CD8-positive, alpha-beta memory T cell (primary cell): Measurements from ENCODE around the gene MED26. TPM values are rescaled to one million over a fixed set of nuclear protein-coding genes. Genes with fewer than 3 reads are reported as not detected.

Experiments used
- CTCF ChIA-PET: fragments of 350-600 bp; sonication (Branson Sonifier 250); formaldehyde crosslinking; loops from one replicate; lab custom pipeline; 2021; ENCODE audit warnings: antibody characterized with exemption; lab: Charles Lee
- POLR2A ChIA-PET: fragments of 350-600 bp; sonication (Branson Sonifier 250); formaldehyde crosslinking; loops from one replicate; lab custom pipeline; 2021; ENCODE audit warnings: antibody characterized with exemption; lab: Charles Lee
- DNase-seq, 5 donors: peaks; one replicate each; pipeline versions ENCODE4 v3.0.0 to v3.0.0-alpha.2; 2020 to 2022; ENCODE audit warnings: mixed read lengths in 1 of 5
- H3K27ac ChIP-seq: one replicate; pipeline ENCODE4 v1.7.0; 2013; ENCODE audit warnings: low read depth, mild to moderate bottlenecking, low read length, moderate library complexity
- H3K27me3 ChIP-seq: 2 replicates; pipeline ENCODE4 v1.7.0; 2013; ENCODE audit warnings: low read length, mild to moderate bottlenecking; ENCODE audit not compliant: insufficient read depth, poor library complexity, severe bottlenecking
- H3K36me3 ChIP-seq: 2 replicates; pipeline ENCODE4 v1.7.0; 2013; ENCODE audit warnings: mild to moderate bottlenecking, low read length, moderate library complexity; ENCODE audit not compliant: insufficient read depth
- H3K4me1 ChIP-seq: 2 replicates; pipeline ENCODE4 v1.7.0; 2013; ENCODE audit warnings: mild to moderate bottlenecking, low read length, moderate library complexity; ENCODE audit not compliant: insufficient read depth
- H3K4me3 ChIP-seq: 2 replicates; pipeline ENCODE4 v1.7.0; 2013; ENCODE audit warnings: mild to moderate bottlenecking, low read length
- H3K9me3 ChIP-seq: 2 replicates; pipeline ENCODE4 v1.7.0; 2013; ENCODE audit warnings: mild to moderate bottlenecking, low read length
- H3K27ac Mint-ChIP-seq, 8 donors: one replicate each; pipeline ENCODE4 v1.8.0; 2020 to 2021; ENCODE audit warnings: mixed read lengths in 8 of 8, mild to moderate bottlenecking in 6 of 8, inconsistent platforms in 3 of 8, moderate library complexity in 3 of 8
- H3K27me3 Mint-ChIP-seq, 2 donors: one replicate each; pipeline ENCODE4 v1.8.0; 2020 to 2021; ENCODE audit warnings: mixed read lengths in 2 of 2, mild to moderate bottlenecking in 1 of 2, moderate library complexity in 1 of 2
- H3K36me3 Mint-ChIP-seq, 3 donors: one replicate each; pipeline ENCODE4 v1.8.0; 2020 to 2021; ENCODE audit warnings: mixed read lengths in 3 of 3, inconsistent platforms in 1 of 3, mild to moderate bottlenecking in 1 of 3
- H3K4me1 Mint-ChIP-seq, 3 donors: one replicate each; pipeline ENCODE4 v1.8.0; 2020 to 2021; ENCODE audit warnings: mixed read lengths in 3 of 3, inconsistent platforms in 1 of 3, mild to moderate bottlenecking in 1 of 3
- H3K4me3 Mint-ChIP-seq, 7 donors: one replicate each; pipeline ENCODE4 v1.8.0; 2020 to 2021; ENCODE audit warnings: mixed read lengths in 7 of 7, mild to moderate bottlenecking in 6 of 7, moderate library complexity in 4 of 7, inconsistent platforms in 2 of 7
- H3K9me3 Mint-ChIP-seq, 5 donors: one replicate each; pipeline ENCODE4 v1.8.0; 2020 to 2022; ENCODE audit warnings: mixed read lengths in 5 of 5, mild to moderate bottlenecking in 3 of 5, moderate library complexity in 2 of 5, inconsistent platforms in 1 of 5
- polyA plus RNA-seq: library from polyadenylated mRNA; unstranded; fragments of 300-500 nt; fragmentation: Illumina TruSeq; gene quantifications from one replicate; pipeline ENCODE4 v1.2.3, GENCODE V29; 2021
- total RNA-seq, 2 experiments: library from RNA; stranded (reverse); gene quantifications; one replicate each; pipeline ENCODE4 v1.2.3, GENCODE V29; 2021

Gene MED26
- total and polyA plus RNA-seq, 3 experiments from 2014 or later, result 3.1 to 17.1 (median 14.7) TPM

- no peak overlapping the region for H3K4me3 ChIP-seq
- H3K27me3 Mint-ChIP-seq, result no peaks in the 10 kb centered on the region
- DNase-seq, result no peak
- peaks cover 0 to 80% (median 9%) of the 10 kb centered on the region in 3 donors for H3K36me3 Mint-ChIP-seq
- CTCF ChIA-PET, result interaction anchor here (0.5 kb wide), 1 partner anchor 590 kb away, joined by 4 read pairs; no protein-coding TSS in a partner anchor
- no peak overlapping the region for H3K27ac ChIP-seq
- no peak overlapping the region for H3K4me3 Mint-ChIP-seq
- H3K27me3 ChIP-seq, result no peaks in the 10 kb centered on the region
- H3K36me3 ChIP-seq, result peaks cover 40% of the 10 kb centered on the region
- H3K4me1 ChIP-seq, result no peaks in the 10 kb centered on the region
- peaks cover 19 to 39% (median 30%) of the 10 kb centered on the region in 3 donors for H3K4me1 Mint-ChIP-seq
- no peak overlapping the region for H3K27ac Mint-ChIP-seq
- H3K9me3 Mint-ChIP-seq, result no peaks in the 10 kb centered on the region
- POLR2A ChIA-PET, result interaction anchor here (0.6 to 0.7 kb wide), 2 partner anchors 25 to 193 kb away, joined by 5 read pairs; no protein-coding TSS in a partner anchor
- H3K9me3 ChIP-seq, result no peaks in the 10 kb centered on the region
Observed at GRCh38 chr19:16641695-16642094, 13.7 kb upstream of the MED26 start.

- H3K4me1 ChIP-seq, result no peaks in the 10 kb centered on the region
- no peak overlapping the region for H3K4me3 ChIP-seq
- H3K9me3 ChIP-seq, result no peaks in the 10 kb centered on the region
- peaks cover 0 to 76% (median 9%) of the 10 kb centered on the region in 3 donors for H3K36me3 Mint-ChIP-seq
- no peak overlapping the region for H3K27ac Mint-ChIP-seq
- H3K4me3 Mint-ChIP-seq, result no peak overlapping the region
- no peaks in the 10 kb centered on the region for H3K27me3 Mint-ChIP-seq
- no peaks in the 10 kb centered on the region for H3K27me3 ChIP-seq
- ChIA-PET POLR2A (interaction anchor here (0.6 to 0.7 kb wide), 2 partner anchors 26 to 38 kb away, joined by 4 to 5 read pairs; no protein-coding TSS in a partner anchor), CTCF (interaction anchor here (0.5 kb wide), 1 partner anchor 591 kb away, joined by 4 read pairs; no protein-coding TSS in a partner anchor)
- no peak overlapping the region for H3K27ac ChIP-seq
- H3K4me1 Mint-ChIP-seq, result peaks cover 19 to 40% (median 30%) of the 10 kb centered on the region in 3 donors
- peaks cover 33% of the 10 kb centered on the region for H3K36me3 ChIP-seq
- H3K9me3 Mint-ChIP-seq, result no peaks in the 10 kb centered on the region
- DNase-seq, result no peak
Observed at GRCh38 chr19:16640951-16641350, 12.9 kb upstream of the MED26 start.

GRCh38 chr19:16638666-16639065 lies 10.7 kb upstream of the MED26 start:
- H3K36me3 Mint-ChIP-seq, result peaks cover 0 to 70% (median 9%) of the 10 kb centered on the region in 3 donors
- ChIA-PET CTCF (no interaction called here), POLR2A (interaction anchor here (0.6 kb wide), 1 partner anchor 72 kb away, joined by 6 read pairs; no protein-coding TSS in a partner anchor)
- H3K9me3 Mint-ChIP-seq, result no peaks in the 10 kb centered on the region
- H3K27ac Mint-ChIP-seq, result peak overlapping the region in 3 of 8 donors; percentile 3 to 89 (median 45)
- no peaks in the 10 kb centered on the region for H3K27me3 ChIP-seq
- no peaks in the 10 kb centered on the region for H3K27me3 Mint-ChIP-seq
- no peak overlapping the region for H3K4me3 ChIP-seq
- no peaks in the 10 kb centered on the region for H3K4me1 ChIP-seq
- no peaks in the 10 kb centered on the region for H3K9me3 ChIP-seq
- peaks cover 16 to 29% (median 22%) of the 10 kb centered on the region in 3 donors for H3K4me1 Mint-ChIP-seq
- H3K4me3 Mint-ChIP-seq, result no peak overlapping the region
- H3K36me3 ChIP-seq, result peaks cover 18% of the 10 kb centered on the region
- no peak overlapping the region for H3K27ac ChIP-seq
- DNase-seq, result no peak

DNA sequence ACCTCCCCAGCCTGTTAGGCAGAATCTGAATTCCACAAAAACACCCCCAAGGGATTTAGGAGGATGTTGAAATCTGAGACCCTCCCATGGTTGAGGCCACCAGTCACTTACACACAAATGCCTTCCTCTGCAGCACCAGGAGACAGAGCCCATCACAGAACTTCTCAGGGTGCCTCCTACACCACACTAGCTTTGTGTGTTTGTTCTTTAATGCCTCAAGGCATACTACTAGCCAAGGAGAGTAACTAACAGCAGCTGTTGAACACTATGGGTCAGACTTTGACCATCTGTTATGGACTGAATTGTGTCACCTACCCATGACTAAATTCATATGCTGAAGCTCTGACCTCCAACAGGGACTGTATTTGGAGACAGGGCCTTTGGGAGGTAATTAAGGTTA lies 9.5 kb upstream of the MED26 start:
- Histone ChIP-seq H3K4me3 (no peak overlapping the region), H3K4me1 (no peaks in the 10 kb centered on the region), H3K27ac (no peak overlapping the region), H3K27me3 (no peaks in the 10 kb centered on the region), H3K36me3 (peaks cover 17% of the 10 kb centered on the region), H3K9me3 (no peaks in the 10 kb centered on the region)
- ChIA-PET CTCF (interaction anchor here (1.4 kb wide), 1 partner anchor 25 kb away, joined by 3 read pairs; no protein-coding TSS in a partner anchor), POLR2A (no interaction called here)
- H3K4me1 Mint-ChIP-seq, result peaks cover 13 to 26% (median 18%) of the 10 kb centered on the region in 3 donors
- H3K9me3 Mint-ChIP-seq, result no peaks in the 10 kb centered on the region
- peak overlapping the region in 4 of 8 donors; percentile 17 to 88 (median 34) for H3K27ac Mint-ChIP-seq
- peaks cover 0 to 65% (median 7%) of the 10 kb centered on the region in 3 donors for H3K36me3 Mint-ChIP-seq
- DNase-seq, result no peak
- no peak overlapping the region for H3K4me3 Mint-ChIP-seq
- no peaks in the 10 kb centered on the region for H3K27me3 Mint-ChIP-seq

DNA sequence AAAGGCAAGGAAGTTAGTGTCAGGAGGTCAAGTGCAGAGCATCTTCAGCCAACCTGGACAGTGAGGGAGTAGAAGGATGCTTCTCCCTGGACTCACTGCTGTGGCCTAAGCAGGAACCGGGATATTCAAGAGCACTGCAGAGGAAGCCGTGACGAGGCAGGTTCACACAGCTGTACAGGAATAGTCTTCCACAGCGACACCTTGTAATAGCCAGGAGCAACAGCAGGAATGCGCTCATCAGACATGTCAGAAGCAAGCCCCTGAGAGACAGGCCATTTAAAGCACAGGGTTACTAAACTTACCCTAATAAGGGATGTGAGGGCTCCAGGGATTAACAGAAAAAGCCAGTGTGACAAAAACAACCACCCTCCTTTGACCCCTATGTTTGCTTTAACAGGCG lies 3.5 kb upstream of the MED26 start:
- H3K9me3 Mint-ChIP-seq, result no peaks in the 10 kb centered on the region
- no peaks in the 10 kb centered on the region for H3K9me3 ChIP-seq
- H3K4me1 ChIP-seq, result peaks cover 14% of the 10 kb centered on the region
- POLR2A ChIA-PET, result interaction anchor here (1.5 kb wide), 1 partner anchor 44 kb away, joined by 4 read pairs; no protein-coding TSS in a partner anchor
- DNase-seq, result no peak
- no peaks in the 10 kb centered on the region for H3K27me3 Mint-ChIP-seq
- peaks cover 17 to 26% (median 19%) of the 10 kb centered on the region in 3 donors for H3K4me1 Mint-ChIP-seq
- H3K27ac ChIP-seq, result no peak overlapping the region
- H3K36me3 ChIP-seq, result no peaks in the 10 kb centered on the region
- H3K4me3 ChIP-seq, result no peak overlapping the region
- peak overlapping the region in 3 of 8 donors; percentile 27 to 68 (median 32) for H3K27ac Mint-ChIP-seq
- CTCF ChIA-PET, result interaction anchor here (0.7 kb wide), 1 partner anchor 135 kb away, joined by 3 read pairs; no protein-coding TSS in a partner anchor
- peaks cover 0 to 52% (median 2%) of the 10 kb centered on the region in 3 donors for H3K36me3 Mint-ChIP-seq
- no peaks in the 10 kb centered on the region for H3K27me3 ChIP-seq
- no peak overlapping the region for H3K4me3 Mint-ChIP-seq

GRCh38 chr19:16628984-16629691 lies 1.1 kb upstream of the MED26 start:
- POLR2A ChIA-PET, result interaction anchor here (0.6 to 2.1 kb wide), 4 partner anchors 20 to 45 kb away, joined by 3 to 20 read pairs (median 6); partner anchors contain the start of gene SMIM7
- no peaks in the 10 kb centered on the region for H3K27me3 ChIP-seq
- Mint-ChIP-seq H3K27ac (peak overlapping the region; percentile 90 to 100 (median 96)), H3K9me3 (no peaks in the 10 kb centered on the region), H3K27me3 (no peaks in the 10 kb centered on the region), H3K4me1 (peaks cover 34 to 45% (median 41%) of the 10 kb centered on the region in 3 donors), H3K36me3 (peaks cover 0 to 56% (median 3%) of the 10 kb centered on the region in 3 donors), H3K4me3 (peak overlapping the region; percentile 94 to 99 (median 96))
- H3K9me3 ChIP-seq, result no peaks in the 10 kb centered on the region
- H3K27ac ChIP-seq, result peak overlapping the region; percentile 90
- CTCF ChIA-PET, result interaction anchor here (0.8 to 2.9 kb wide), 5 partner anchors 19 to 55 kb away, joined by 3 to 8 read pairs (median 4); partner anchors contain the start of gene SMIM7
- H3K4me1 ChIP-seq, result peaks cover 24% of the 10 kb centered on the region
- peak overlapping the region; percentile 79 for H3K4me3 ChIP-seq
- H3K36me3 ChIP-seq, result peaks cover 9% of the 10 kb centered on the region
- no peak for DNase-seq

- peak overlapping the region; percentile 68 for H3K27ac ChIP-seq
Observed at GRCh38 chr19:16627928-16628182, 149 bp downstream of the MED26 start.

More at GRCh38 chr19:16627928-16628182, 149 bp downstream of the MED26 start:
- Histone ChIP-seq H3K36me3 (peaks cover 9% of the 10 kb centered on the region), H3K4me1 (peaks cover 35% of the 10 kb centered on the region), H3K4me3 (peak overlapping the region; percentile 83), H3K9me3 (no peaks in the 10 kb centered on the region), H3K27me3 (no peaks in the 10 kb centered on the region)
- peaks cover 0 to 58% (median 3%) of the 10 kb centered on the region in 3 donors for H3K36me3 Mint-ChIP-seq
- CTCF ChIA-PET, result interaction anchor here (1.2 to 2.9 kb wide), 4 partner anchors 32 to 43 kb away, joined by 3 to 8 read pairs (median 4); partner anchors contain the start of gene SMIM7
- H3K27me3 Mint-ChIP-seq, result no peaks in the 10 kb centered on the region
- no peaks in the 10 kb centered on the region for H3K9me3 Mint-ChIP-seq
- H3K4me3 Mint-ChIP-seq, result peak overlapping the region; percentile 87 to 99 (median 96)
- DNase-seq, result peak in 1 of 5 donors; percentile 8
- peaks cover 40 to 57% (median 52%) of the 10 kb centered on the region in 3 donors for H3K4me1 Mint-ChIP-seq
- peak overlapping the region in 4 of 8 donors; percentile 43 to 96 (median 81) for H3K27ac Mint-ChIP-seq
- POLR2A ChIA-PET, result interaction anchor here (0.9 to 2.7 kb wide), 6 partner anchors 32 to 94 kb away, joined by 3 to 20 read pairs (median 6); partner anchors contain the start of genes SLC35E1 and SMIM7
